Measurements from ENCODE around the gene ALPI. TPM values are rescaled to one million over a fixed set of nuclear protein-coding genes. Genes with fewer than 3 reads are reported as not detected.

Gene ALPI
- total RNA-seq, 1 donor from 2014 or later = not detected

DNA sequence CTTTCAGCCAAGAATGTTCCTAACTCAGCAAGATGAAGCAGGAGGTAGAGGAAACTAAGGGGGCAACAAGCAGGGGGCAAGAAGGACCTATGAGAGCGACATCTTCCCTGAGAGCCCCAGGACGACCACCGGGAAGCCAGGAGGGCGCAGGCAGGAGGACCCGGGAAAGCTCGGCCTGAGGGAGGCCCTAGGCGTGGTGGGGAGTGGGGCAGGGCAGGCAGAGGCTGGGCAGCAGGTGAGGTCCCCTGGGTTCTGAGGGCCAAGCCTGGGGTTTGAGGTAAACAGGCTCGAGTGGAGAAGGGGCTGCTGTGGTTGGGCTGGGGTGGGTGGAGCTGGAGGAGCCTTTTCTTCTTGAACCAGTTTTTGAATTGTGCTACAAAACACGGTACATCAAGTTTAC is 1.3 kb upstream of the ALPI start:
- Histone ChIP-seq H3K27me3 (ENCODE audit: control insufficient read depth, insufficient read depth, low read length) (peaks cover 28% of the 10 kb centered on the region), H3K36me3 (ENCODE audit: control insufficient read depth, insufficient read depth, low read length) (no peaks in the 10 kb centered on the region), H3K4me3 (ENCODE audit: low read depth, low read length) (no peak overlapping the region)
- TF ChIP-seq, protein P1, sequence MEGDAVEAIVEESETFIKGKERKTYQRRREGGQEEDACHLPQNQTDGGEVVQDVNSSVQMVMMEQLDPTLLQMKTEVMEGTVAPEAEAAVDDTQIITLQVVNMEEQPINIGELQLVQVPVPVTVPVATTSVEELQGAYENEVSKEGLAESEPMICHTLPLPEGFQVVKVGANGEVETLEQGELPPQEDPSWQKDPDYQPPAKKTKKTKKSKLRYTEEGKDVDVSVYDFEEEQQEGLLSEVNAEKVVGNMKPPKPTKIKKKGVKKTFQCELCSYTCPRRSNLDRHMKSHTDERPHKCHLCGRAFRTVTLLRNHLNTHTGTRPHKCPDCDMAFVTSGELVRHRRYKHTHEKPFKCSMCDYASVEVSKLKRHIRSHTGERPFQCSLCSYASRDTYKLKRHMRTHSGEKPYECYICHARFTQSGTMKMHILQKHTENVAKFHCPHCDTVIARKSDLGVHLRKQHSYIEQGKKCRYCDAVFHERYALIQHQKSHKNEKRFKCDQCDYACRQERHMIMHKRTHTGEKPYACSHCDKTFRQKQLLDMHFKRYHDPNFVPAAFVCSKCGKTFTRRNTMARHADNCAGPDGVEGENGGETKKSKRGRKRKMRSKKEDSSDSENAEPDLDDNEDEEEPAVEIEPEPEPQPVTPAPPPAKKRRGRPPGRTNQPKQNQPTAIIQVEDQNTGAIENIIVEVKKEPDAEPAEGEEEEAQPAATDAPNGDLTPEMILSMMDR (IDR thresholded peaks at IDR 0.05; ENCODE audit: insufficient read depth, low read length, poor library complexity, severe bottlenecking) = no peak
- DNase-seq (ENCODE audit: low read depth) = no peak

DNA sequence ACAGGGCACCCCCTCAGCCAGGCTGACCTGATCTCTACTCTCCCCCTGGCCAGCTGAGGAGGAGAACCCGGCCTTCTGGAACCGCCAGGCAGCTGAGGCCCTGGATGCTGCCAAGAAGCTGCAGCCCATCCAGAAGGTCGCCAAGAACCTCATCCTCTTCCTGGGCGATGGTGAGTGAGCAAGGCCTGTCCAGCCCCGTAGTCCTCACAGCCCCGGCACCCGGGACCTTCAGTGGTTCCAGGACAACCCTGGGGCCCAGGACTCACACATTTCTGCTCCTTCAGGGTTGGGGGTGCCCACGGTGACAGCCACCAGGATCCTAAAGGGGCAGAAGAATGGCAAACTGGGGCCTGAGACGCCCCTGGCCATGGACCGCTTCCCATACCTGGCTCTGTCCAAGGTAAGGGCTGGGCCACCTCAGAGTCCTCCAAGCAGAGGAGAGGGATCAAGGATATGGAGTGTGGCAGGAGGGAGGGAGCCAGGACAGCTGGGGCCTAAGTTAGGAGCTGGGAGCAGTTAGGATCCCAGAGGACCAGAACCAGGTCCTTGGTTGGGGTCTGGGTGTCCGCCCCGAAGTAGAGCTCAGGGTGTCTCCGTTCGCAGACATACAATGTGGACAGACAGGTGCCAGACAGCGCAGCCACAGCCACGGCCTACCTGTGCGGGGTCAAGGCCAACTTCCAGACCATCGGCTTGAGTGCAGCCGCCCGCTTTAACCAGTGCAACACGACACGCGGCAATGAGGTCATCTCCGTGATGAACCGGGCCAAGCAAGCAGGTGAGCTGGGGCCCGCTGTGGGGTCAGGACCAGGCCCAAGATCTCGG is 555 bp downstream of the ALPI start:
- no peak for DNase-seq (ENCODE audit: low read depth)
- H3K4me3 ChIP-seq (ENCODE audit: low read depth, low read length) = no peak overlapping the region
- H3K36me3 ChIP-seq (ENCODE audit: control insufficient read depth, insufficient read depth, low read length) = no peaks in the 10 kb centered on the region
- TF ChIP-seq, protein P1 (IDR thresholded peaks at IDR 0.05; ENCODE audit: insufficient read depth, low read length, poor library complexity, severe bottlenecking) = no peak
- H3K27me3 ChIP-seq (ENCODE audit: control insufficient read depth, insufficient read depth, low read length) = peaks cover 29% of the 10 kb centered on the region

DNA sequence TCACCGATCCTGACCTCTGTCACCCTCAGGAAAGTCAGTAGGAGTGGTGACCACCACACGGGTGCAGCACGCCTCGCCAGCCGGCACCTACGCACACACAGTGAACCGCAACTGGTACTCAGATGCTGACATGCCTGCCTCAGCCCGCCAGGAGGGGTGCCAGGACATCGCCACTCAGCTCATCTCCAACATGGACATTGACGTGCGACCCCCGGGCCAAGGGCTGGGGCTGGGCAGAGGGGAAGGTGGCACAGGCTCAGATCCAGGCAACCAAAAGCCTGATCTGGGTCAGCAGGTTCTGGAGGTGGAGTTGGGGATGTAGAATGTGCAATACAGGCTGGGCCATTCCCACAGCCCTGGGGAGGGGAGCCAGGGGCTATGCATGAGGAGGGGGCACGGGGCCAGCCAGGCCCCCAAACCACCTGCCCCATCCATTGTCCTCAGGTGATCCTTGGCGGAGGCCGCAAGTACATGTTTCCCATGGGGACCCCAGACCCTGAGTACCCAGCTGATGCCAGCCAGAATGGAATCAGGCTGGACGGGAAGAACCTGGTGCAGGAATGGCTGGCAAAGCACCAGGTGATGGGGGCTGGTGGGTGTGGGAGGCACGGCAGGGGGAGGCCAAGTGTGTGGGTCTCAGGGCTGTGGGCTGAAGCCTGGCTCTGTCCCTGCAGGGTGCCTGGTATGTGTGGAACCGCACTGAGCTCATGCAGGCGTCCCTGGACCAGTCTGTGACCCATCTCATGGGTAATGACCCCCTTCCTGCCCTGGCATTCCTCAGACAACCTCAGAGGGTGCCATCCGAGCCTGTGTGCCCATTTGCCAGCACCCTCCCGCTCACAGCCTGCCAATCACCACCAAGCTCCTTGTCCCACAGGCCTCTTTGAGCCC is 1.4 kb downstream of the ALPI start:
- Histone ChIP-seq H3K36me3 (ENCODE audit: control insufficient read depth, insufficient read depth, low read length) (no peaks in the 10 kb centered on the region), H3K27me3 (ENCODE audit: control insufficient read depth, insufficient read depth, low read length) (peaks cover 29% of the 10 kb centered on the region), H3K4me3 (ENCODE audit: low read depth, low read length) (no peak overlapping the region)
- TF ChIP-seq, protein P1 (IDR thresholded peaks at IDR 0.05; ENCODE audit: insufficient read depth, low read length, poor library complexity, severe bottlenecking) = no peak
- no peak for DNase-seq (ENCODE audit: low read depth)

- Histone ChIP-seq H3K4me3 (ENCODE audit: low read depth, low read length) (no peak overlapping the region), H3K36me3 (ENCODE audit: control insufficient read depth, insufficient read depth, low read length) (no peaks in the 10 kb centered on the region), H3K27me3 (ENCODE audit: control insufficient read depth, insufficient read depth, low read length) (peaks cover 29% of the 10 kb centered on the region)
- no peak for DNase-seq (ENCODE audit: low read depth)
- TF ChIP-seq, protein P1 (IDR thresholded peaks at IDR 0.05; ENCODE audit: insufficient read depth, low read length, poor library complexity, severe bottlenecking) = no peak
Measured at GRCh38 chr2:232458051-232458660, 2.2 kb downstream of the ALPI start.

DNA sequence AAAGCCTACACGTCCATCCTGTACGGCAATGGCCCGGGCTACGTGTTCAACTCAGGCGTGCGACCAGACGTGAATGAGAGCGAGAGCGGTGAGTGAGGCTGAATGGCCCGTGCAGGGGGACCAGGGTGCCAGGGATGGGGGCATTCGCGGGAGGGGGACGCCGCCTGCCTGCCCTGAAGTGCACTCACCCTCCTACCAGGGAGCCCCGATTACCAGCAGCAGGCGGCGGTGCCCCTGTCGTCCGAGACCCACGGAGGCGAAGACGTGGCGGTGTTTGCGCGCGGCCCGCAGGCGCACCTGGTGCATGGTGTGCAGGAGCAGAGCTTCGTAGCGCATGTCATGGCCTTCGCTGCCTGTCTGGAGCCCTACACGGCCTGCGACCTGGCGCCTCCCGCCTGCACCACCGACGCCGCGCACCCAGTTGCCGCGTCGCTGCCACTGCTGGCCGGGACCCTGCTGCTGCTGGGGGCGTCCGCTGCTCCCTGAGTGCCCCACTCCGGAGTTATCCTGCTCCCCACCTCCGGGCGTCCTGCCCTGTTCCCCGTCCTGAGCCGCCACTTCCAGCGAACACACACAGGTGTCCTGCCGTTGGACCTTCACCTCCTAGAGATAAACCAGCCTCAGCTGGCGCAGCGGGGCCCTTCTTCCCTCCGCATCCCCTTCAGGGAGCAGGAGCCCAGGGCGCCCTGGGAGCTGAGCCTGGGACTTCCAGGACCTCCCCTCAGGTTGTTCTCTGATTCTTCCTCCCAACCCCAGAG is 2.9 kb downstream of the ALPI start:
- Histone ChIP-seq H3K4me3 (ENCODE audit: low read depth, low read length) (no peak overlapping the region), H3K27me3 (ENCODE audit: control insufficient read depth, insufficient read depth, low read length) (peaks cover 27% of the 10 kb centered on the region), H3K36me3 (ENCODE audit: control insufficient read depth, insufficient read depth, low read length) (no peaks in the 10 kb centered on the region)
- no peak for DNase-seq (ENCODE audit: low read depth)
- TF ChIP-seq, protein P1 (IDR thresholded peaks at IDR 0.05; ENCODE audit: insufficient read depth, low read length, poor library complexity, severe bottlenecking) = no peak
